Neural cell (in vitro differentiated cells): Measurements from ENCODE around the gene AHCYL1. TPM values are rescaled to one million over a fixed set of nuclear protein-coding genes. Genes with fewer than 3 reads are reported as not detected.

Source experiments
- H2AFZ ChIP-seq: fragments of 200-600, 300-800 bp; sonication (generic), shearing (Covaris generic); 2 replicates; pipeline ENCODE4 v1.6.0; 2014; ENCODE audit warnings: low read depth, mild to moderate bottlenecking, antibody characterized with exemption, low read length, moderate library complexity
- H3F3A ChIP-seq: fragments of 200-600 bp; shearing (Covaris generic); 2 replicates; pipeline ENCODE4 v1.6.1; 2016; ENCODE audit warnings: mild to moderate bottlenecking, moderate library complexity, mixed read lengths, antibody characterized with exemption, low read length; ENCODE audit not compliant: insufficient read depth, poor library complexity, severe bottlenecking
- H3K27ac ChIP-seq: fragments of 200-600, 300-800 bp; sonication (generic), shearing (Covaris generic); 2 replicates; pipeline ENCODE4 v1.5.1; 2014; ENCODE audit warnings: mild to moderate bottlenecking, low read length, moderate library complexity
- H3K27me3 ChIP-seq: fragments of 300-800, 200-600 bp; sonication (generic), shearing (Covaris generic); 2 replicates; pipeline ENCODE4 v1.6.0; 2014; ENCODE audit warnings: mild to moderate bottlenecking, low read depth, low read length, moderate library complexity; ENCODE audit not compliant: insufficient read depth
- H3K36me3 ChIP-seq: fragments of 300-800, 200-600 bp; sonication (generic), shearing (Covaris generic); 2 replicates; pipeline ENCODE4 v1.5.1; 2014; ENCODE audit warnings: mild to moderate bottlenecking, antibody characterized with exemption, low read length, moderate library complexity; ENCODE audit not compliant: insufficient read depth
- H3K4me2 ChIP-seq: fragments of 300-800, 200-600 bp; sonication (generic), shearing (Covaris generic); 2 replicates; pipeline ENCODE4 v1.6.0; 2014; ENCODE audit warnings: mild to moderate bottlenecking, low read length
- H3K4me3 ChIP-seq: fragments of 300-800, 200-600 bp; sonication (generic), shearing (Covaris generic); 2 replicates; pipeline ENCODE4 v1.5.1; 2014; ENCODE audit warnings: mild to moderate bottlenecking, low read length, moderate library complexity
- H3K79me2 ChIP-seq: fragments of 200-600 bp; shearing (Covaris generic); replicated peaks from 2 replicates; pipeline ENCODE4 v1.6.0; 2014; ENCODE audit warnings: mild to moderate bottlenecking, low read length, moderate library complexity; ENCODE audit not compliant: insufficient read depth
- H3K9ac ChIP-seq: fragments of 300-800, 200-600 bp; sonication (generic), shearing (Covaris generic); 2 replicates; pipeline ENCODE4 v1.6.1; 2016; ENCODE audit warnings: mild to moderate bottlenecking, low read length, mixed read lengths
- H3K9me2 ChIP-seq: fragments of 200-600 bp; shearing (Covaris generic); 2 replicates; pipeline ENCODE4 v1.6.1; 2016; ENCODE audit warnings: mild to moderate bottlenecking, low read length, mixed read lengths; ENCODE audit not compliant: insufficient read depth
- H3K9me3 ChIP-seq: fragments of 200-600, 300-800 bp; sonication (generic), shearing (Covaris generic); 2 replicates; pipeline ENCODE4 v1.6.1; 2016; ENCODE audit warnings: mild to moderate bottlenecking, mixed run types, low read length, moderate library complexity, mixed read lengths
- H4K20me1 ChIP-seq: fragments of 200-600 bp; shearing (Covaris generic); 2 replicates; pipeline ENCODE4 v1.6.1; 2016; ENCODE audit warnings: mild to moderate bottlenecking, mixed run types; ENCODE audit not compliant: insufficient read depth
- EP300 ChIP-seq: fragments of 450-650 bp; conservative IDR thresholded peaks from 2 replicates; pipeline ENCODE4 v1.6.1; 2014; ENCODE audit warnings: antibody characterized with exemption, mild to moderate bottlenecking, moderate library complexity; ENCODE audit not compliant: poor library complexity, severe bottlenecking
- EZH2 ChIP-seq: fragments of 200-600, 300-800 bp; shearing (Covaris generic), sonication (generic); IDR thresholded peaks from 2 replicates; pipeline ENCODE4 v1.6.1; 2014; ENCODE audit warnings: antibody characterized with exemption, low read length, borderline replicate concordance, mild to moderate bottlenecking; ENCODE audit not compliant: insufficient read depth, poor library complexity, severe bottlenecking
- MXI1 ChIP-seq: fragments of 450-650 bp; conservative IDR thresholded peaks from 2 replicates; pipeline ENCODE4 v1.6.1; 2014; ENCODE audit warnings: antibody characterized with exemption, mild to moderate bottlenecking; ENCODE audit not compliant: poor library complexity, severe bottlenecking
- POLR2AphosphoS5 ChIP-seq: IDR thresholded peaks from 2 replicates; pipeline ENCODE4 v1.6.1; 2012
- RAD21 ChIP-seq: fragments of 450-650 bp; conservative IDR thresholded peaks from 2 replicates; pipeline ENCODE4 v1.6.1; 2014; ENCODE audit warnings: antibody characterized with exemption, mild to moderate bottlenecking, moderate library complexity
- SMC3 ChIP-seq: fragments of 450-650 bp; conservative IDR thresholded peaks from 2 replicates; pipeline ENCODE4 v1.6.1; 2014; ENCODE audit warnings: antibody characterized with exemption, mild to moderate bottlenecking, moderate library complexity; ENCODE audit not compliant: poor library complexity
- TAF1 ChIP-seq: IDR thresholded peaks from 2 replicates; pipeline ENCODE4 v1.6.1; 2012; ENCODE audit warnings: low read depth
- polyA minus RNA-seq: library from RNA; depleted of rRNA, polyadenylated mRNA; stranded (reverse); fragments of >200 nt; gene quantifications from 2 replicates; pipeline ENCODE4 v1.2.3, GENCODE V29; 2014
- polyA plus RNA-seq: library from polyadenylated mRNA; depleted of rRNA; stranded (reverse); fragments of >200 nt; gene quantifications from 2 replicates; pipeline ENCODE4 v1.2.3, GENCODE V29; 2014
- TF ChIP-seq, protein P1 (sequence below): IDR thresholded peaks from 2 replicates; pipeline ENCODE4 v1.6.1; 2012; ENCODE audit warnings: borderline replicate concordance
- TF ChIP-seq, protein P2 (sequence below): fragments of 450-650 bp; IDR thresholded peaks from 2 replicates; pipeline ENCODE4 v1.5.1; 2014; ENCODE audit warnings: antibody characterized with exemption, mild to moderate bottlenecking, moderate library complexity; ENCODE audit not compliant: poor library complexity, severe bottlenecking

Gene AHCYL1
- polyA plus RNA-seq (44.8 and 48.7 TPM in 2 replicates), polyA minus RNA-seq (39.9 and 40.3 TPM in 2 replicates)

DNA sequence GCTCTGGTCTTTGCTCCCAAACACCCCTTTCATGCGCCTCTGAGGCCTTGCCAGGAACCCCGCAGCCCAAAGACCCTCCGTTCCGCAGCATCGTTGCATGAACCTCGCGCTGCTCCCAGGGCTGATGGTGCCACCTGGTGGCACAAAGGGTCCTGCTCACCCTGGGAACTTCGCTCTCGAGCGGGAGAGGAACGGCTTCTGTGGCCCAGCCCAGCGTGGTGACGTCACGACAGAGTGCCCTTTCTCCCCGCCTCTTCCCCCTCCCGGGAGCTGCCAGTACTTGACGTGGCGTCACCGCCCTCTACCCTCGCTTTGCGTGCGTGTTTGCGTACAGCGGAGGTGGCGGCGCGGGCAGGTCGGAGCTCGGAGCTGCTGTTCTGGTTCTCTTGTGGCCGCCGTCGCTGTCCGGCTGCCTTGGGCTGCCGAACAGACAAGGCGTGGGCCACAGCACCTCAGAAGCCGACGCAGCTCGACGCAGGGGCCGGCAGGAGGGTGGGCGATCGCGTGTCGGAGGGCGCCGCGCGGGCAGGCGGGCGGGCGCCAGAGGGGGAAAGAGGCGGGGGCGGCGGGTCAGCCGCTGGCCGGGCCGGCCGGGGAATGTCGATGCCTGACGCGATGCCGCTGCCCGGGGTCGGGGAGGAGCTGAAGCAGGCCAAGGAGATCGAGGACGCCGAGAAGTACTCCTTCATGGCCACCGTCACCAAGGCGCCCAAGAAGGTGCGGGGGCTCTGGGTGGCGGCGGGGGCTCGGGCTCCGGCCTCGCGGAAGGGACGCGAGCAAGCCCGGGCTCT lies at the start of gene AHCYL1:
Gene AHCYL1 (plus strand): TSS at position 310 of the 791 bp plus-strand sequence. CDS start 288 bp downstream, at position 598.
- H3F3A ChIP-seq = no peaks in the 10 kb centered on the region
- H4K20me1 ChIP-seq = no peaks in the 10 kb centered on the region
- no peaks in the 10 kb centered on the region for H3K27me3 ChIP-seq
- H3K9me3 ChIP-seq = no peaks in the 10 kb centered on the region
- peak within 1 kb of the TSS; percentile 95 for H3K9ac ChIP-seq
- TF ChIP-seq, protein P1, sequence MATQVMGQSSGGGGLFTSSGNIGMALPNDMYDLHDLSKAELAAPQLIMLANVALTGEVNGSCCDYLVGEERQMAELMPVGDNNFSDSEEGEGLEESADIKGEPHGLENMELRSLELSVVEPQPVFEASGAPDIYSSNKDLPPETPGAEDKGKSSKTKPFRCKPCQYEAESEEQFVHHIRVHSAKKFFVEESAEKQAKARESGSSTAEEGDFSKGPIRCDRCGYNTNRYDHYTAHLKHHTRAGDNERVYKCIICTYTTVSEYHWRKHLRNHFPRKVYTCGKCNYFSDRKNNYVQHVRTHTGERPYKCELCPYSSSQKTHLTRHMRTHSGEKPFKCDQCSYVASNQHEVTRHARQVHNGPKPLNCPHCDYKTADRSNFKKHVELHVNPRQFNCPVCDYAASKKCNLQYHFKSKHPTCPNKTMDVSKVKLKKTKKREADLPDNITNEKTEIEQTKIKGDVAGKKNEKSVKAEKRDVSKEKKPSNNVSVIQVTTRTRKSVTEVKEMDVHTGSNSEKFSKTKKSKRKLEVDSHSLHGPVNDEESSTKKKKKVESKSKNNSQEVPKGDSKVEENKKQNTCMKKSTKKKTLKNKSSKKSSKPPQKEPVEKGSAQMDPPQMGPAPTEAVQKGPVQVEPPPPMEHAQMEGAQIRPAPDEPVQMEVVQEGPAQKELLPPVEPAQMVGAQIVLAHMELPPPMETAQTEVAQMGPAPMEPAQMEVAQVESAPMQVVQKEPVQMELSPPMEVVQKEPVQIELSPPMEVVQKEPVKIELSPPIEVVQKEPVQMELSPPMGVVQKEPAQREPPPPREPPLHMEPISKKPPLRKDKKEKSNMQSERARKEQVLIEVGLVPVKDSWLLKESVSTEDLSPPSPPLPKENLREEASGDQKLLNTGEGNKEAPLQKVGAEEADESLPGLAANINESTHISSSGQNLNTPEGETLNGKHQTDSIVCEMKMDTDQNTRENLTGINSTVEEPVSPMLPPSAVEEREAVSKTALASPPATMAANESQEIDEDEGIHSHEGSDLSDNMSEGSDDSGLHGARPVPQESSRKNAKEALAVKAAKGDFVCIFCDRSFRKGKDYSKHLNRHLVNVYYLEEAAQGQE = peak; percentile 66
- peak; percentile 72 for TF ChIP-seq TAF1
- peak; percentile 100 for TF ChIP-seq POLR2AphosphoS5
- TF ChIP-seq EP300 = peak; percentile 79
- no peak for TF ChIP-seq EZH2
- TF ChIP-seq MXI1 = peak; percentile 85
- TF ChIP-seq, protein P2, sequence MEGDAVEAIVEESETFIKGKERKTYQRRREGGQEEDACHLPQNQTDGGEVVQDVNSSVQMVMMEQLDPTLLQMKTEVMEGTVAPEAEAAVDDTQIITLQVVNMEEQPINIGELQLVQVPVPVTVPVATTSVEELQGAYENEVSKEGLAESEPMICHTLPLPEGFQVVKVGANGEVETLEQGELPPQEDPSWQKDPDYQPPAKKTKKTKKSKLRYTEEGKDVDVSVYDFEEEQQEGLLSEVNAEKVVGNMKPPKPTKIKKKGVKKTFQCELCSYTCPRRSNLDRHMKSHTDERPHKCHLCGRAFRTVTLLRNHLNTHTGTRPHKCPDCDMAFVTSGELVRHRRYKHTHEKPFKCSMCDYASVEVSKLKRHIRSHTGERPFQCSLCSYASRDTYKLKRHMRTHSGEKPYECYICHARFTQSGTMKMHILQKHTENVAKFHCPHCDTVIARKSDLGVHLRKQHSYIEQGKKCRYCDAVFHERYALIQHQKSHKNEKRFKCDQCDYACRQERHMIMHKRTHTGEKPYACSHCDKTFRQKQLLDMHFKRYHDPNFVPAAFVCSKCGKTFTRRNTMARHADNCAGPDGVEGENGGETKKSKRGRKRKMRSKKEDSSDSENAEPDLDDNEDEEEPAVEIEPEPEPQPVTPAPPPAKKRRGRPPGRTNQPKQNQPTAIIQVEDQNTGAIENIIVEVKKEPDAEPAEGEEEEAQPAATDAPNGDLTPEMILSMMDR = peak; percentile 100
- TF ChIP-seq SMC3 = peak; percentile 100
- peak; percentile 100 for TF ChIP-seq RAD21
- no peaks in the 10 kb centered on the region for H3K9me2 ChIP-seq
- peak within 1 kb of the TSS; percentile 80 for H3K27ac ChIP-seq
- peaks cover 5% of the 10 kb centered on the region for H3K36me3 ChIP-seq
- peak within 1 kb of the TSS; percentile 94 for H3K4me2 ChIP-seq
- peak within 1 kb of the TSS; percentile 22 for H2AFZ ChIP-seq
- H3K79me2 ChIP-seq = peaks cover 45% of the 10 kb centered on the region
- peak within 1 kb of the TSS; percentile 73 for H3K4me3 ChIP-seq

DNA sequence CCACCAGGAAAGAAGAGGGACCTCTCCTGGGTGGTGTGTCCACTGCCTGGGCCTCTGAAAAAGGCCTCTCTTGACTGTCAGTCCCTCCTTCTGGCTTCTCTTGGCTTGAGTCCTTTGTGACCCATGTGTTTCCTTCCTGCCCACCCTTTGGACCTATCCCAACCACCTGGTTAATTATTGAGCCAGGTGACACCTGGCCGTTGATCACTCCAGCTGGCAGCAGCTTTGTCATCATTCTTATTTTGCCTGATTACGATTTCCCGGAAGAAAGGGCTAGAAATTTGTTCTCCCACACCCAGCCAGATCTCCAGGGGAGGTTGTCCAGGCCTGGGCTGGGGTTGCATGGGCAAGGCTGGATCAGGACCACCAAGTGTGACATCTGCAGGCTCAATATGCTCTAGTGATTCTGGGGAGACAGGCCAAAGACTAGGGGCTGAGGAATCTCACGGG lies 49.1 kb upstream of the AHCYL1 start:
- no peaks in the 10 kb centered on the region for H3K27me3 ChIP-seq
- H3K4me3 ChIP-seq = no peak overlapping the region
- no peaks in the 10 kb centered on the region for H3K79me2 ChIP-seq
- no peak overlapping the region for H2AFZ ChIP-seq
- no peaks in the 10 kb centered on the region for H3K36me3 ChIP-seq
- H3F3A ChIP-seq = no peaks in the 10 kb centered on the region
- H3K9ac ChIP-seq = no peak overlapping the region
- no peak overlapping the region for H3K4me2 ChIP-seq
- no peak overlapping the region for H3K27ac ChIP-seq
- H3K9me2 ChIP-seq = no peaks in the 10 kb centered on the region
- no peaks in the 10 kb centered on the region for H4K20me1 ChIP-seq
- TF ChIP-seq POLR2AphosphoS5 = no peak
- TF ChIP-seq, protein P1 = no peak
- TF ChIP-seq, protein P2 = no peak
- no peak for TF ChIP-seq RAD21
- no peak for TF ChIP-seq EP300
- no peak for TF ChIP-seq EZH2
- TF ChIP-seq MXI1 = no peak
- no peak for TF ChIP-seq TAF1
- TF ChIP-seq SMC3 = no peak
- H3K9me3 ChIP-seq = peaks cover 4% of the 10 kb centered on the region
